ENCODE measurements around the gene DAAM1.

Gene DAAM1

DNA sequence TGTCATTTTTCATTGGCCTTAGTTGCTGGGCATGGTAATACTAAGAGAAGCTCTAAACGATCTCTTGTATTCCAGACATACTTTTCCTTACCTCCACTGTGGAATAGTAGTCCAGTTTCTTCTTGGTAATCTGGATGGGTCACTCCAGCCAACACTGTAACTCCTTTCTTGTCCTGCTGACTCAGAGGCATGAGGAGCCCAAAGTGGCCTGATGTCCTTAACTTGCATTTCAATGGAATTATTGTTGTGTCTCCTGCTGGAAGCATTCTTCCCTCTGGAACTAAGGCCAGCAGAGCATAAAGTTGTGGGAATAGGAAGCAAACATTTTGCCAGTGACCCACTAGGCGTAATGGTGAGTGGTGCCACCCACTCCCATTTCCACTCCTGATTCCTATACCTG lies 33.1 kb downstream of the DAAM1 start:
- no peak for DNase-seq (ENCODE audit: low spot score)

DNA sequence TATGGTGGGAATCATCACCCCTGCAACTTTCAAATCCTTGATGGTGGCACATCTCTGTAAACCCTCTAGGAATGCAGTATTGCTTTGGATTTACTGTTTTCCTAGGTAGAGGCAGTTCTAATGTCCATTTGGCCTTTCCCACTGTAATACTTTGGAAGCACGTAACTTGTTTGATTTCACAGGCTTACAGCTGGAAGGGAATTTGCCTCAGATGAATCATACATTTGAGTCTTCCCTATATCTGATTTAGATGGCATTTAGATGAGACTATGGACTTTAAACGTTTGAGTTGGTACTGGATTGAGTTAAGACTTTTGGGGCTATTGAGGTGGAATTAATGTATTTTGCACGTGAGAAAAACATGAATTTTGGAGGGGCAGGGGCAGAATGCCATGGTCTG lies 35.9 kb downstream of the DAAM1 start:
- DNase-seq (ENCODE audit: low spot score): no peak

DNA sequence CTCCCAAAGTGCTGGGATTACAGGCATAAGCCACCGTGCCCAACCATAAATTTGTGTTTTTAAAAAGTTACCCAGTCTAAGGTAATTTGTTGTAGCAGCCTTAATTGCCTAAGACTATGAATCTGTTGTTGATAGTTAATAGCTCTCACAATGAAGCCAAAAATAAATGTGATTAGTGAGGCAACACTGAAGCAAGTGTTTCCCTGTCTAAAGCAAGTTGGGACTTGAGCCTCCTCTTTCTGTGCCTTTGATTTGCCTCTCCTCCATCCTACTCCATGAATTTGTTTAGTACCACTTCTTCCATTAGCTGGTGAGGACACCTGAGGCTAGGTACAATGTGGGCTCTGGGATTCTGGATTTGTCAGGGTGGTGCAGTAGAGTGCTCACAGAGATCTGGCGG lies 36.8 kb downstream of the DAAM1 start:
- DNase-seq (ENCODE audit: low spot score): no peak

DNA sequence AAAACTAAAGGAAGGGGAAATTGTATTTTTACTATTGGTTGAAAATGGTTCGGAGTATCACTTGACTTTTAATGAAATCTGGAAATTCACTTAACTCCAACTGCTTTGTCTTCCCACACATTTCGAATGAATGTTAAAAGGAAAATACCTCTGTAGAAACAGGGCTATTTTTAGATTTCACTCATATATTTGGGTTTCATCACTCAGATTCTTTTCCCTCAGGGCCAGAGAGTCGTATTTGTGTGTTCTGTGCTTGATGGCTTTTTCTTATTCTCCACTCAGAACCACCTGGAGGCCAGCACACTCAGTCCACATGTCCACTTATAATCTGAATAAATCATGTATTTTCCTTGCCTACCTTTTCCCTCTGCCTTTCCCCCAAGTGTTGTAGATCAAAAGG lies 40.0 kb downstream of the DAAM1 start:
- DNase-seq (ENCODE audit: low spot score): no peak

DNA sequence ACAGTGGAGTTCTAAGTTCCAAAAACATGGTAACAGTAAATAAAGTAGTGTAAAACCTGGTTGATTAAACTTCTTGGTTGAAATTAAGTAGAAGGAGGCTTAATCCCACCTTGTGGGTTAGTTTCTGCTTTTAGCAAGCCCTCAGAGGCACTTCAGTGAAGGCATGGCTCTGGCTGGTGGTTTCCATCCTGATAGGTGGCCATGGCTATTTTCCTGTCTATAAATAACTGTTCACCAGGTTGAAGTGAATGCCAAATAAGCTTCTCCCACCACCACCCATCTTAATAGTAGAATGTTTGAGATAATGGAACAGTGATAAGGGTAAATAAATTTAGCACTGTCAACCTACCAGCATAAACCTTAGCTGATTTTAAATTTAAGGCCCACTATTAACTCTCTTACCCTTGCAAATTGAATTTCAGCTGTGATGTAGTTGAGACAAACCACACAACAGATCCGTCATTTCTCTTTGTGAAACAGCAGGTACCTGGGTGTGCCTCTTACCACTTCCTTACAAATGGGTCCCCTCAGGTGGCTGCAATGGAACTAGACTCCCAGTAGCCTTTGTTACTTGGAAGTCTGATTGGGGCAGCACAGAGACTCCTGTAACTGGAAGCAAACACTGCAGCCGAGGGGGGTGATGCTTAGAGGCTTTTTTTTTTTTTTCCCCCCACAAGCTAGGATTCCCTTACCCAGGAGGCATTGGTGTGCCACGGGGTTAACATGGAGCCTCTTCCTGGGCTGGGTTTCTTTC lies 41.4 kb downstream of the DAAM1 start:
- no peak for DNase-seq (ENCODE audit: low spot score)

DNA sequence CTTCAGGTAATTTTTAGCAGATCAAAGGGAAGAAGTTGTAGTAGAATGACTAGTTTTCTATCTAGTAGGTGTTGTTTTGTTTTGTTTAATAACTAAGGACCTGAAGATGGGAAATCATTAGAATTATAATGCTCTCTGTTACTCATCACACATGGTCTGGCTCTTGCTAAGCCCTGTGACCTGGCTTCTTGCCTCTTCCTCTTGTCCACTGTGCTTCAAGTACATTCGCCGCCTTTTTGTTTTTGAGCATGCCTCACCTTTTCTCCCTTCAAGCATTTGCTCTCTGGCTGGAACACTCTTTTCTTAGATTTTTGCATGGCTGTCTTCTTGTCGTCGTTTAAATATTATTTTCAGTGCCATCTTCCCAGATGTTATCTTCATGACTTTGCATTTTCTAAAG lies 47.7 kb downstream of the DAAM1 start:
- no peak for DNase-seq (ENCODE audit: low spot score)

DNA sequence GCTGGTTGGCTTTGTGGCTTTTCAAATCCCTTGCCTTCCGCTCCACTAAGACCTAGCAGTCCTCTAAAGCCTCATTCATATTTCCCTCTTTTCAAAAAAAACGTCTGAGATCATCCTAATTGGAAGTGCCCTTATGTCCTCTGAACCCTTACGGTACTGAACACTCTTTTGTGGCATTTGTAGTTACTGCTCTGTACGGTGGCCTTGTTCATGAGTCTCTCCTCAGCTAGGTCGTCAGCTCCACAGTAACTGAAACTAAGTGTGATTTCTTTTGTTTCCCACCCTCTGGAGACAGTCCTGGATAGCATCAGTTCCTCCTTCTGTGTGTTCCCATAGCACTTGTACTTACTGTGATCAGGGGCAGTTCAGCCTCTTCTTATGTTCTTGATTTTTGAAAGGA lies 49.7 kb downstream of the DAAM1 start:
- DNase-seq (ENCODE audit: low spot score): no peak

DNA sequence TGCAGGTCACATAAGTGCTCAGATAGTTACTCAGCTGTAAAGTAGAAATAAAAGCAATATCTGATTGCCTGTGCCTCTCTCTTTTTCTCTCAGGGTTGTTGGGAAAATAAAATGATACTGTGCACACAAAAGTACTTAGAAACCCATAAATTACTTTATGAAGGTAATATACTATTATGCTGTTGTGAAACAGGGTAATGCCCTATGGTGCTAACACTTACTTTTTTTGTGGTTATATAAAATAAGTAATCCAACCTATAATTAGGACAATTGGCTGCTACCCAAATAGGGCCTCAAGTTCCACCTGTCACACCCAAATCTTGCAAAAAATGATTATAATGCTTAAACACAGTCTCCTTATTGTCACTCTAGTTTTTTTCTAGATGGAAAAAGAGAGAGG lies 50.6 kb downstream of the DAAM1 start:
- DNase-seq (ENCODE audit: low spot score): no peak

DNA sequence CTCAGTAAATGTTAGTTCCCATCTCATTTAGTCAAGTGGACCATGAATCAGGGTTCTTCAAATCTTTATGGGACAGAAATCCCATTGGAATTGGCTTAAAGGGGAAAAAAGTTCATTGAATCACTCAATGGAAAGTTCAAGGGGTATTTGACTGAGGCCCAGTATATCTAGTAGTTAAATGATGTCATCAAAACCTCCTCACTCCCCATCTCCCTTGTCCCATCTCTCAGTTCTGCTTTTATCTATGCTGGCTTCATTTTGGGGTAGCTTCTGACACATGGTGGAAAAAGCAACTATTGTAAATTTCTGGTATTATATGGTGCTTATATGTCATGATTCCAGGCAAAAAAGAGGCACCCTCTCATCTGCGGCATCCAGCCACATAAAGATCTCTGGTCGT lies 51.9 kb downstream of the DAAM1 start:
- DNase-seq (ENCODE audit: low spot score): no peak

DNA sequence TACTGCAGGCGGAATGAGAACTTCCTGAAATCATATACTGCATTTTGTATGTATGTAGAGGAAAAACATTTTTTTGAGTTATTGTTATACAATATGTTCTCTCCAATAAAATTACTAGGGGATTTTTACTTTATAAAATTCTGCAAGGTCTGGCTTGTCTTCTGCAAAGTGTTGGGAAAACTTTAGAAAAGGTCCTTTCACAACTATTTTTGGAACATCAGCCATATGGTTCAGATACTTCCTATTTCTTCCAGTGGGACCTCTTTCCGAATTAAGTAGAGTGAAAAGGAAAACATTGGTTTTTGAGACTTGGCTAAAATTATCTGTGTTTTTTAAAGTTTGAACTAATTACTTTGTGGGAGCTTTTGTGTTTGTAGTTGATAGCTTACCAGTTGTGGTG lies 52.7 kb downstream of the DAAM1 start:
- DNase-seq (ENCODE audit: low spot score): no peak

DNA sequence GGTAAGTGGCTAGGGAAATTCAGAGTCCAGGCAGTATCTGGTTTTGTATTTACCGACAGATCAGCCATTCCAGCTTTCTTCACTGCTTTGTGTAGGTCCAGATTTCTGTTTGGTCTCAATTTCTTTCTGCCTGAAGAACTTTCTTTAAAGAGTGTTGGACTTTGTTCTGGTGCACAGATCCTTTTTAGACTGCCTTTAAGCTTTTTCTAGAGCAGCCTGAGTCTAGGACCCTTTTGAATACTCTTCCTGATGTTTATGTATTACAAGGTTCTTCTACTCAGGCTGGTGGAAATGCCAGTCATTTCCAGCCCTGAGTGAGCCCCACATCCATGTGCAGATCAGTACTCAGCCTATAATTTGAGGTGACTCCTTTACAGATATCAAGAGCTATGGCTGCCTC lies 54.7 kb downstream of the DAAM1 start:
- DNase-seq (ENCODE audit: low spot score): no peak

DNA sequence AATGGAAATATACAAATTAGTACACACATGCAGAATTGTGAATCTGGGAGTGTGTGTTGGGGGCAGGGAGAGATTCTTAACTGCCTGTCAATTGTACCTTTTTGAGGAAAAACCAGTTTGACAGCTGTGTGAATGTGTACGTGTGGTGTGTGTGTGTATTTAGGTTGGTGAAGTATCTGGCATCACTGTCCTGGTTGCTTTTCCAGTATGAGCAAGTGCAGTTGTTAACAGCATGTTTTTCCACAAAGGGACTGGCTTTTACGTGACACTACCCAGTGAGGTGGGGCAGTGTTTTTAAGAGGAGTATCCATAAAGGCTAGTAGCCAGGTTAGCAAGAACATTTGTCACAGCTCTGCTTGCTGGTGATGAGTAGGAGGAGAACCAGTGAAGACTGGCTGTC lies 56.1 kb downstream of the DAAM1 start:
- no peak for DNase-seq (ENCODE audit: low spot score)

DNA sequence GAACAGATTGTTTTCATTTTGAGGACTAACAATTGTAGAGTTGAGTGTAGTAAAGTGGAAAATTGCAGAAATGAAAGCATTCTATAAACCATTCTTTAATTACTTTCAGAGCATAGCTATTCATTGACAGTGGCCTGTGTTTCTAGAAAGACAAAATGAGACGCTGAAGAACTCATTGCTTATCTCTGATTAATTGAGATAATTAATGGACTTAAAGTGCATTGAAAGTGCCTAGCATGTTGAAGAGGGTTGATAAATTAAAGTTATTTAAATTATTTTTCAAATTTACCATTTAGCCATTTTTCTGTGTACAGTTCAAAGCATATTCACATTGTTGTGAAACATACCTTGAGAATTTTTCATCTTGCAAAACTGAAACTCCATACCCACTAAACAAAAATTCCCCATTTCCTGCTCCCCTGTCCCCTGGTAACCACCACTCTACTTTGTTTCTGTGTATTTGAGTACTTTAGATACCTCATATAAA lies 57.4 kb downstream of the DAAM1 start:
- DNase-seq (ENCODE audit: low spot score): no peak

DNA sequence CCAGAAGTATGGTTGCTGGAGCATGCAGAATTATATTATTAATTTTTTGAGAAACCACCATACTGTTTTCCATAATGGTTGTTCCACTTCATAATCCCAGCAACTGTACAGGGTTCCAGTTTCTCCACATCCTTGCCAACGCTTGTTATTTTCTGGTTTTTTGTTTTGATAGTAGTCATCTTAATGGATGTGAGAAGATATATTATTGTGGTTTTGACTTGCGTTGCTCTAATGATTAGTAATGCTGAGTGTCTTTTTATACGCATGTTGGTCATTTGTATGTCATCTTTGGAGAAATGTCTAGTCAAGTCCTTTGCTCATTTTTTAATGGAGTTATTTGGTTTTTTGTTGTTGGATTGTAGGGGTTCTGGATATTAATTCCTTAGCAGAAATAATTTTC lies 58.1 kb downstream of the DAAM1 start:
- no peak for DNase-seq (ENCODE audit: low spot score)

DNA sequence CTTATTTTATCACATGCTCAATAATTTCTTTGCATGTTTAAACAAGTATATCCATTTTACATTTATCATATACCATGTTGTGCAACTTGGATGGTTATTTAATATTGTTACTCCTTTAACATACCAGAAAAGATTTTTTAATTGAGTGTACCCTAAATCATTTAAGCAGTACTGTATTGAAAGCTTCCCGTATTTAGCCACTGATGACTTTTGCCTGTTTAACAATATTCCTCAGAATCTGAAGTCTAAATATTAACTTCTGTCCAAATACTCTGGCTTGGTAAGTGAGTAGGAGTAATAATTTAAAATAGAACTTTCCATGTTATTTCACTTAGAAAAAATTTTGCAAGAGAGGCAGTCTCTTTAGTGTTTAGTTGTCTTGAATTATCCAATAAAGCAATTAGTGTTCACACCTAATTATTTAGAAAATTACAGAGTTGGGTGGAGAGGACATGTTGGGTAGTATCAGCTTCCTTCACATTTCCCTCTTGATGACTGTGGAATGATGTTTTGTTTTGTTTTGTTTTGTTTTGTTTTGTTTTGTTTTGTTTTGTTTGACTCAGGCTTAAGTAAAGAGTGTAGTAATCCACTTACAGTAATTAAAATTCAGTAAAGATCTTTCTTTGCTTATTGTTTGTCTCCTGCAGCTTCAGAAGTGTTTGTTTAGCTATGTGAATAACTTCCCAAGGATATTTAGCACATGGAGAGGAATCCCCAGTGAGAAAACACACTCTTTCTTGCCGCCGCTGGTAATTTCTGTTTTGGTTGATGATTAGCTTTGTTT lies 59.5 kb downstream of the DAAM1 start:
- DNase-seq (ENCODE audit: low spot score): no peak

DNA sequence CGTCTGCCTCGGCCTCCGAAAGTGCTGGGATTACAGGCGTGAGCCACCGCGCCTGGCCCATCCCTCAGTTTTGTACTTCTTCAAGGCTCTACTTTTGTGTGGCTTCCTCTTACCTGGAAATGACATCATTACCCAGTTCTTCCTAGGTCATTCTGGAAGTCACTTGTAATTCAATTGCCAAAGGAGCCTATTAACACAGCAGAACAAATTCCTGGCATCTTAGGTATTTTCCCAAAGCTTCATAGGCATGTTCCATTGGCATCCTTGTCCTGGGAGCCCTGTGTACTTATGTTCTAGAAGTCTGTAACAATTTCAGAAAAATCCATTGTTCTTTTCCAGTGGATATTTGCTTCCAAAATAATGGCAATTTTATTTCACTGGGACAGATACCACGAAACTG lies 60.6 kb downstream of the DAAM1 start:
- DNase-seq (ENCODE audit: low spot score): no peak

DNA sequence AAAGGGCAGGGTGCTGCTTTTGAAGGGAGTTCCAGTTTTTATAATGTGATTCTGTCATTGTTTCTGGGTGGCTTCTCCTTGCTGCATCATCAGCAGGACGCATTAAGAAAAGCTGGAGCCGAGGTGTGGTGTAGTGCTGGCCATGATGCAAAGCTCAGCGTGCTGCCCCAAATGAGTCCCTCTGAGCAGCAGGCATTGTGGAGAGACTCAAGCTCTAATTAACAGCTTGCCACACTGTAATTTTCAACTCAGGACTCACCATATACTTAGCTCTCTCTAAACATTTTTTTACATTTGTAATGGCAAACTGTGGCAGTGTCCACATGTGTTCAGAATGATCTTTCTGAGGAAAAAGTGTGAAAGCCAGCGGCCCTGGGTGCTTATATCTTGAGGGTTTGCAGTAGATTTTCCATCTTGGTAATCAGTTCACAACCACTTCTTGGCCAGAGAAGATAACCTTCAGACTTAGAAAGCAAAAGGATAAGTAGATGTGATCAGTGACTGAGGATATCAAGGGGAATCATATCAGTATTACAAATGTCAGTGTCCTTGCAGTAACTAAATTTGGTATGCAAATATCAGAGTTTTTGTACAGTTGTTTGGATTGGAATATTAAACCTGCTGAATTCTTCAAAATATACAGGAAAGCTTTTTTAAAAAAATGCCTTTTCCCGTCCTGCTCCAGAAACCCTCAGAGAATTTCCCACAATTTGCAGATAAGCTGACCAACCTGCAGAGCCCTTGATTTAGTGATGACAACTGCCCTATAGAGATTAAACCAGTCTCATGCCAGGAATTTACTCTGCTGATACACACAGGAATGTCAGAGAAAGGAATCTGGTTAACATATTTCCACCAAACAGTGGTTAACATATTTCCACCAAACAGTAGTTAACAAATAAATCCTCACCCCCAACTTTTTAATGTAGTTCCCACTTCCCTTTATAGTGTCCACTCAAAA lies 63.6 kb downstream of the DAAM1 start:
- DNase-seq (ENCODE audit: low spot score): no peak

DNA sequence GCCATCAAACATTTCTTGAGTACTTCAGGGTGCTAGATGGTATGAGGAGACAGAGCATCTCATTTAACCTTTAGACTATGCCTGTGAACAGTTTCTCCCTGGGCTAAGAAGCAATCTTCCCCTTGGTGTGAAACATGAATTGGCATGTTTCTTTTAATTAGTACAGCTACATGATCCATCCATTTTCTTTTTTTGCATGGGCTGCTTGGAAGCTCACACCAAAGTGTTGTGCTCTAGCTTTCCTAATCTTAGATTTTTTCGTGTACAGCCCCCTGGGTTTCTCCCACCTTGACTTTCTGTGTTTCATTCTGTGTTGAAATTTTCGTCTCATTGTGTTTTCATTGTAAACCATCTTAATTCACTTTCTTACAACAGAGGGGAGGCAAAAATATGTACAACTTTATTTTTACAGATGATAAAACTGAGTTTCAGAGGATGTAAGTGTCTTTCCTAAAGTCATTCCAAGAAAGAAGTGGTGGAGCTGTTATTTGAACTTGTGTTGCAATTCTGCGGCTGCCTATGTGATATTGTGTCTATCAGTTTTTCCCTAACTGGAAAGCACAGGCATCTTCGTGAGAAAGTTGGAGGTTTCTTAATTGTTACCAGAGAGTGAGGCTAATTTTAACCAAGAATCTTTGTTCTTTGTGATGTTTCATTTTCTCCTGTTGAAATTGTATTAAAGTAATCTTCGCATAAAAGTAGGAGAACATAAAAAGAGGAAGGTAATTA lies 64.5 kb downstream of the DAAM1 start:
- no peak for DNase-seq (ENCODE audit: low spot score)

DNA sequence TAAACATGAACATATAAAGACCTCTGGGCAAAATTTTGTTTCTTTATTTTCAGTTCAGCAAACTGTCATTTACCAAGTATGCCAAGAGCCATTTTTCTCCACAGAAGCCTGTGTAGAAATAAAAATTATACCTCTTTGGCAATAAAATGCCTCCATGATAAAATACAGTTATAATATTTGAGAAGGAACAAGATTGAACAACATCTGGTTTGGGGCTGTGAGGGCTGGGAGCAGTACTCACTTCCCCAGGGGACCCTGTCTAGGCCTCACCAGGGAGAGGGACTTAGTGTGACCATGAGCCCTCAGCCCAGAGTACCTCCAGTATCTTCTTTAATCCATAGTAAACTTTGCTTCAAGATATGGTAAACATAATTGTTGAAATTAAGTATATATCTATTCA lies 65.1 kb downstream of the DAAM1 start:
- no peak for DNase-seq (ENCODE audit: low spot score)

DNA sequence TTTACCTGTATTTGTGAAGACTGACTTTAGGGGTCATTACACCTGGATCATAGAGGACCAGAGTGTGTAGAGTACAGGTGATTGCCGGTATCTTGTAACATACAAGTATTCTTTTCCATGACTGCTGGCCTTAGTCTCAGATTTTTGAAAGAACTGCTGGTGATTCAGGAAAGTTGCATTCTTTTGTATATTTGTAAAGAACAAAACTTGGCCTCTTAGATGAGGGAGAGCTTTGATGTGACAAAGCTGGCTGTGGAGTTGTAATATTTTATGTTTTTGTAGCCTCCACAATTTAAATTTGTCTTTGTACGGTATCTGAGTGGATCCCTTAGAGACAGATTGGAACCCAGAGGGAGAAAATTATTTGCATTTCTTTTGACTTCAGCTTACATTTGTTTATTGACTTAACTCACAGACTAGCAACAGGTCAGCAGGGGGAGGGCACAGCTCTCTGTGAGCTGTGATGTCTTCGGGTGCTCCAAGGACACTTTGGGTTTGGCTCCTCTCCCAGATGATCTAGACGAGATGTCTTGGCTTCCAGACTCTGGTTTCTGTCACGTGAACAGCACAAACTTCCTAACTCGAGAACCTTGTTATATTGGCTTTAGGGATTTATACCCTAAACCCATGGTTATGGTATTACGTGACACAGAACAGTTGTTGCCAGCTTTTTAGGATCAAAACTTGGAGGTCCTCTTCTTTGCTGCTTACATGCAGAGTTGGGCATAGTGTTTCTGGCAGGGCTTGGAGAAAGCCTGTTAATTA lies 65.9 kb downstream of the DAAM1 start:
- DNase-seq (ENCODE audit: low spot score): no peak

DNA sequence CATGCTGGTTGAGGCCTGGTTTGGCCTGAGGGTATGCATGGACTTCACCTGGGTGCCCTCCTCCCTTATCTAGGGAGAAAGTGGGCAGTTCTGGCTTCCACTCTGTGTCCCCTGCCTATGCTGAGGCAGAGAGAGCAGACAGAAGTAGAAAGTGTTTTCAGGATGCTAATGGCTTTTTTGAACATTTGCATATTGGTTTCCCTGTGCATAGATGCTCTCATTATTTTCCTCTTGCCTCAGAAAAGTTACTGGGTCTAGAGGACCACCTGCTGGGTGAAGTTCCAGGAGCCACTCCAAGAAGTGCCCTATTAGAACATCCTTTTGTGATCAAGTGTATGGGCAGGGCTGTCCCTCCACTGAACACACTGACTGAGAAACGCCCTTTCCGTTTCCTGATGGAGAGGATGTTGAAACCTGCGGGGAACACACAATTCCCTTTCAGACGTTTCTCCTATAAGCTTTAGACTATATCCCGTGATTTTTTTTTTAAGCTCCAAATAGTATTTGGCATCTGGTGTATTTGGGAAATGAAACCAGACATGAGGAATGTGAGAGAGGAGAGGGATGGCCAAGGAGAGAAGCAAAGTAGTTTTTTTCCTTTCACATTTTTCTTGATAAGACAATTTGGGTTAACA lies 66.6 kb downstream of the DAAM1 start:
- no peak for DNase-seq (ENCODE audit: low spot score)

Measured in SW480 (cell line).